ENCODE measurements around the gene LONP1.
A peak's percentile ranks its signal among the peaks of the same experiment; 100 is the strongest.

Gene LONP1

DNA sequence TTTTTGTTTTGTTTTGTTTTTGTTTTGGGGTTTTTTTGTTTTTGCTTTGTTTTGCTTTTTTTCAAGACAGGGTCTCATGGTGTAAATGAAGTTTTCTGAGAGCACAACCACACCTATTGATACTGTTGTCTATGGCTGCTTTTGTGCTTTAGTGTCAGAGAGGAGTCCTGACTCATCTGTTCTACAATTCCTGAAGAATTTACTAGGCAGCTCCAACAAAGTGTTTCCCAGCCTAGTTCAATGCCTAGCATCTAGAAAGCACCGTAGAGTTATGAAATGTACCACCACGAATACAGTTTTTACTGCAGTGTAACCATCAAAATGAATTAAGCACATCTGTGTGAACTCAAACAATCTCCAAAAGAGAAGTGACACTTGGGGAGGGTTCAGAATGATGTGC, 75.9 kb downstream of the LONP1 start:
- H3K4me3 ChIP-seq (ENCODE audit: low read depth, low read length): no peak overlapping the region
- DNase-seq (ENCODE audit: low read depth): peak; percentile 47
- TF ChIP-seq, protein P1, sequence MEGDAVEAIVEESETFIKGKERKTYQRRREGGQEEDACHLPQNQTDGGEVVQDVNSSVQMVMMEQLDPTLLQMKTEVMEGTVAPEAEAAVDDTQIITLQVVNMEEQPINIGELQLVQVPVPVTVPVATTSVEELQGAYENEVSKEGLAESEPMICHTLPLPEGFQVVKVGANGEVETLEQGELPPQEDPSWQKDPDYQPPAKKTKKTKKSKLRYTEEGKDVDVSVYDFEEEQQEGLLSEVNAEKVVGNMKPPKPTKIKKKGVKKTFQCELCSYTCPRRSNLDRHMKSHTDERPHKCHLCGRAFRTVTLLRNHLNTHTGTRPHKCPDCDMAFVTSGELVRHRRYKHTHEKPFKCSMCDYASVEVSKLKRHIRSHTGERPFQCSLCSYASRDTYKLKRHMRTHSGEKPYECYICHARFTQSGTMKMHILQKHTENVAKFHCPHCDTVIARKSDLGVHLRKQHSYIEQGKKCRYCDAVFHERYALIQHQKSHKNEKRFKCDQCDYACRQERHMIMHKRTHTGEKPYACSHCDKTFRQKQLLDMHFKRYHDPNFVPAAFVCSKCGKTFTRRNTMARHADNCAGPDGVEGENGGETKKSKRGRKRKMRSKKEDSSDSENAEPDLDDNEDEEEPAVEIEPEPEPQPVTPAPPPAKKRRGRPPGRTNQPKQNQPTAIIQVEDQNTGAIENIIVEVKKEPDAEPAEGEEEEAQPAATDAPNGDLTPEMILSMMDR (conservative IDR thresholded peaks at IDR 0.05; ENCODE audit: low read depth, low read length): no peak

DNA sequence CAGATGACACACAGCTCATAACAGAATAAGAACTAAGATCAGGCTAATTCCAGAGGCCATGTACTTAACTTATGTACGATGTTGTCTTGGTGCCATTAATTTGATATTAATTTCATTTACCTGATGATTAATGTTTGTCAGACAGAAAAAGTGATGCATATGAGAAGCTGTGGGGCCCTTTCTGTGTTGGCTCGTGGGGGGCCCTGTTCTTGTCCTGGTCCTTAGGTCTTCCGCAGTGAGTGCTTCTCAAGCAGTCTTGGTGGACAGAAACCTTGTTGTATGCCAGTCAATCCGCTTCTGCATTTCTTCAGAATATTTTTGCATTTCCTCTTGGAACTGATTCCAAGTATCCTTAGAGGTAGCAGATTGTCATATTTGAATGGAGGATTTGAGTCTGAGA, 76.9 kb downstream of the LONP1 start:
- DNase-seq (ENCODE audit: low read depth): no peak
- TF ChIP-seq, protein P1 (conservative IDR thresholded peaks at IDR 0.05; ENCODE audit: low read depth, low read length): no peak
- no peak overlapping the region for H3K4me3 ChIP-seq (ENCODE audit: low read depth, low read length)

DNA sequence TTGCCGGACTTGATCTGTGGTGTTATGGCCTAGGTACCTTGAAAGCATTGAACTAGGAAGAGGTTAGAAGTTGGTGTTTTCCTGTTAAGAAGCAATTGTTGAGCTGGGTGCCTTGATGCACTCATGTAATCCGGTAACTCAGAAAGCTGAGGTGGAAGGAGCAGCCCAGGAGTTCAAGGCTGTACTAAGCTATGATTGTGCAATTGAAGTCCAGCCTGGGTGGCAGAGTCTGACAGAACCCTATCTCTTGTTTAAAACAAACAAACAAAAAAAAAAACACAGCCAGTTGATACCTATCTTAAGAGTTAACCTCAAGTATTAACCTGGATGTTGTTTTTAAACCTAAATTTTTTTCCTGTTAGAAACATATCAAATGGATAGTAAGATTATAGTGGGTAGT, 77.7 kb downstream of the LONP1 start:
- H3K4me3 ChIP-seq (ENCODE audit: low read depth, low read length): no peak overlapping the region
- TF ChIP-seq, protein P1 (conservative IDR thresholded peaks at IDR 0.05; ENCODE audit: low read depth, low read length): no peak
- DNase-seq (ENCODE audit: low read depth): peak; percentile 46
